Measurements from ENCODE around the gene SLC7A4. TPM values are rescaled to one million over a fixed set of nuclear protein-coding genes. Genes with fewer than 3 reads are reported as not detected.

Gene SLC7A4
- total and polyA plus RNA-seq, 10 of the 15 experiments (the other 5 are each of a cell fraction or from before 2014, with no cell fraction given) = 0.06 to 0.25 (median 0.14) TPM; not detected in 6

DNA sequence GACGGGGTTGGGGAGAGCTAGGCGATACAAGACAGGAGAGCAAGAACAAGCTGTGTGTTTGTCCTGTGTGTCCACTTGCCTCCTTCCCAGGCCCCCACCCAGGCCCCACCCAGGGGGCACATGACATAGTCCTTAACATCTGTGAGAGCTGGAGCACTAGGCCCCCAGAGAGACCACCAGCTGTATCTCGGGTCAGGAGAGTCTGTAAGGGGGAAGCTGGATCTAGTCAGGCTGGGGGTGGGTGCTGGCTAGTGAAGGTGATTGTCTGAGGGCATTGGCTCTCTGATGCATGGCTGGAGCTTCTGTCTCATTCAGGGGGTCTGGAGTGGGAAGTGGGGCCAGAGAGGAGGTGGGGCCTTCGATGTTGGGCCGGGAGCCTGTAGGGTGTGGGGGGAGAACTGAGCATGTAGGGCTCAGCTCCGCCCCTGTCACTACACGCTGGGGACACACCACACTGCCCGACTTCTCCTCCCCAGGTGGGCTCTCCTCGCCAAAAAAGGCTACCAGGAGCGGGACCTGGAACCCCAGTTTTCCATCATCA is 16.8 kb downstream of the SLC7A4 start:
- FAIRE-seq = no peak
- H3K9ac ChIP-seq (ENCODE audit: control insufficient read depth, insufficient read depth, low read length) = no peak overlapping the region
- POLR2A ChIA-PET = no interaction called here

More for the DNA sequence above, 16.8 kb downstream of the SLC7A4 start:
- CTCF ChIA-PET = no interaction called here
- TF ChIP-seq CBX5 (IDR thresholded peaks at IDR 0.05; ENCODE audit: low read depth) (no peak), NFXL1 (IDR thresholded peaks at IDR 0.05; ENCODE audit: borderline replicate concordance) (no peak), FOS (IDR thresholded peaks at IDR 0.05; ENCODE audit: borderline replicate concordance, extremely low read depth, insufficient read length) (no peak), SPI1 (IDR thresholded peaks at IDR 0.05; ENCODE audit: borderline replicate concordance, insufficient read depth, low read depth, low read length) (no peak), KDM1A (IDR thresholded peaks at IDR 0.05; ENCODE audit: borderline replicate concordance) (no peak), HCFC1 (IDR thresholded peaks at IDR 0.05; ENCODE audit: low read length) (no peak), POU2F2 (IDR thresholded peaks at IDR 0.05; ENCODE audit: borderline replicate concordance, low read depth, low read length) (no peak), CREB1 (IDR thresholded peaks at IDR 0.05; ENCODE audit: low read depth) (no peak), NFYB (IDR thresholded peaks at IDR 0.05; ENCODE audit: insufficient read depth, low read depth, low read length) (no peak), ETV6 (conservative IDR thresholded peaks at IDR 0.05 in 1 of 2, IDR thresholded peaks at IDR 0.05 in 1 of 2; ENCODE audit: borderline replicate concordance in 1 of 2, low read depth in 1 of 2) (no peak), ZNF24 (IDR thresholded peaks at IDR 0.05) (no peak), NR2C2 (IDR thresholded peaks at IDR 0.05; ENCODE audit: borderline replicate concordance, control insufficient read depth, insufficient read length, low read depth) (no peak), RAD21 (IDR thresholded peaks at IDR 0.05; ENCODE audit: insufficient read depth, low read depth, low read length) (no peak)
- TF ChIP-seq, protein P1, sequence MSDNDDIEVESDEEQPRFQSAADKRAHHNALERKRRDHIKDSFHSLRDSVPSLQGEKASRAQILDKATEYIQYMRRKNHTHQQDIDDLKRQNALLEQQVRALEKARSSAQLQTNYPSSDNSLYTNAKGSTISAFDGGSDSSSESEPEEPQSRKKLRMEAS (IDR thresholded peaks at IDR 0.05; ENCODE audit: low read depth, low read length) = no peak
- TF ChIP-seq, protein P2, sequence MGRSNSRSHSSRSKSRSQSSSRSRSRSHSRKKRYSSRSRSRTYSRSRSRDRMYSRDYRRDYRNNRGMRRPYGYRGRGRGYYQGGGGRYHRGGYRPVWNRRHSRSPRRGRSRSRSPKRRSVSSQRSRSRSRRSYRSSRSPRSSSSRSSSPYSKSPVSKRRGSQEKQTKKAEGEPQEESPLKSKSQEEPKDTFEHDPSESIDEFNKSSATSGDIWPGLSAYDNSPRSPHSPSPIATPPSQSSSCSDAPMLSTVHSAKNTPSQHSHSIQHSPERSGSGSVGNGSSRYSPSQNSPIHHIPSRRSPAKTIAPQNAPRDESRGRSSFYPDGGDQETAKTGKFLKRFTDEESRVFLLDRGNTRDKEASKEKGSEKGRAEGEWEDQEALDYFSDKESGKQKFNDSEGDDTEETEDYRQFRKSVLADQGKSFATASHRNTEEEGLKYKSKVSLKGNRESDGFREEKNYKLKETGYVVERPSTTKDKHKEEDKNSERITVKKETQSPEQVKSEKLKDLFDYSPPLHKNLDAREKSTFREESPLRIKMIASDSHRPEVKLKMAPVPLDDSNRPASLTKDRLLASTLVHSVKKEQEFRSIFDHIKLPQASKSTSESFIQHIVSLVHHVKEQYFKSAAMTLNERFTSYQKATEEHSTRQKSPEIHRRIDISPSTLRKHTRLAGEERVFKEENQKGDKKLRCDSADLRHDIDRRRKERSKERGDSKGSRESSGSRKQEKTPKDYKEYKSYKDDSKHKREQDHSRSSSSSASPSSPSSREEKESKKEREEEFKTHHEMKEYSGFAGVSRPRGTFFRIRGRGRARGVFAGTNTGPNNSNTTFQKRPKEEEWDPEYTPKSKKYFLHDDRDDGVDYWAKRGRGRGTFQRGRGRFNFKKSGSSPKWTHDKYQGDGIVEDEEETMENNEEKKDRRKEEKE (IDR thresholded peaks at IDR 0.05) = no peak
- TF ChIP-seq, protein P3, sequence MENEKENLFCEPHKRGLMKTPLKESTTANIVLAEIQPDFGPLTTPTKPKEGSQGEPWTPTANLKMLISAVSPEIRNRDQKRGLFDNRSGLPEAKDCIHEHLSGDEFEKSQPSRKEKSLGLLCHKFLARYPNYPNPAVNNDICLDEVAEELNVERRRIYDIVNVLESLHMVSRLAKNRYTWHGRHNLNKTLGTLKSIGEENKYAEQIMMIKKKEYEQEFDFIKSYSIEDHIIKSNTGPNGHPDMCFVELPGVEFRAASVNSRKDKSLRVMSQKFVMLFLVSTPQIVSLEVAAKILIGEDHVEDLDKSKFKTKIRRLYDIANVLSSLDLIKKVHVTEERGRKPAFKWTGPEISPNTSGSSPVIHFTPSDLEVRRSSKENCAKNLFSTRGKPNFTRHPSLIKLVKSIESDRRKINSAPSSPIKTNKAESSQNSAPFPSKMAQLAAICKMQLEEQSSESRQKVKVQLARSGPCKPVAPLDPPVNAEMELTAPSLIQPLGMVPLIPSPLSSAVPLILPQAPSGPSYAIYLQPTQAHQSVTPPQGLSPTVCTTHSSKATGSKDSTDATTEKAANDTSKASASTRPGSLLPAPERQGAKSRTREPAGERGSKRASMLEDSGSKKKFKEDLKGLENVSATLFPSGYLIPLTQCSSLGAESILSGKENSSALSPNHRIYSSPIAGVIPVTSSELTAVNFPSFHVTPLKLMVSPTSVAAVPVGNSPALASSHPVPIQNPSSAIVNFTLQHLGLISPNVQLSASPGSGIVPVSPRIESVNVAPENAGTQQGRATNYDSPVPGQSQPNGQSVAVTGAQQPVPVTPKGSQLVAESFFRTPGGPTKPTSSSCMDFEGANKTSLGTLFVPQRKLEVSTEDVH (IDR thresholded peaks at IDR 0.05; ENCODE audit: low read depth, partially characterized antibody) = no peak
- TF ChIP-seq, protein P4, sequence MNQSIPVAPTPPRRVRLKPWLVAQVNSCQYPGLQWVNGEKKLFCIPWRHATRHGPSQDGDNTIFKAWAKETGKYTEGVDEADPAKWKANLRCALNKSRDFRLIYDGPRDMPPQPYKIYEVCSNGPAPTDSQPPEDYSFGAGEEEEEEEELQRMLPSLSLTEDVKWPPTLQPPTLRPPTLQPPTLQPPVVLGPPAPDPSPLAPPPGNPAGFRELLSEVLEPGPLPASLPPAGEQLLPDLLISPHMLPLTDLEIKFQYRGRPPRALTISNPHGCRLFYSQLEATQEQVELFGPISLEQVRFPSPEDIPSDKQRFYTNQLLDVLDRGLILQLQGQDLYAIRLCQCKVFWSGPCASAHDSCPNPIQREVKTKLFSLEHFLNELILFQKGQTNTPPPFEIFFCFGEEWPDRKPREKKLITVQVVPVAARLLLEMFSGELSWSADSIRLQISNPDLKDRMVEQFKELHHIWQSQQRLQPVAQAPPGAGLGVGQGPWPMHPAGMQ (IDR thresholded peaks at IDR 0.05; ENCODE audit: borderline replicate concordance) = no peak
- WGBS (ENCODE audit: insufficient coverage, insufficient replicate concordance, low lambda C conversion rate, missing lambda C conversion rate) = 45% methylated on average over 10 of the region's 10 CpGs
- no TSS peak for BruUV-seq (replicated peaks)
- H3K4me1 ChIP-seq (ENCODE audit: control insufficient read depth, insufficient read depth, low read length) = peaks cover 7% of the 10 kb centered on the region
- H2AFZ ChIP-seq (ENCODE audit: control insufficient read depth, low read depth, low read length) = no peak overlapping the region
- H3K4me2 ChIP-seq (ENCODE audit: control insufficient read depth, insufficient read depth) = no peak overlapping the region
- no peaks in the 10 kb centered on the region for H3K9me3 ChIP-seq (replicated peaks; ENCODE audit: control insufficient read depth, insufficient read depth, low read length)
- H3K27me3 ChIP-seq (replicated peaks in 1 of 2; ENCODE audit: control insufficient read depth in 2 of 2, insufficient read depth in 2 of 2, low read length in 1 of 2) = no peaks in the 10 kb centered on the region; a peak in 2 of 4 replicates
- no peak overlapping the region for H3K27ac ChIP-seq (ENCODE audit: control insufficient read depth, insufficient read depth)
- no peak overlapping the region for H3K4me3 ChIP-seq
- in situ Hi-C loops (cut with MboI) = no loop called here
- no peaks in the 10 kb centered on the region for H3K79me2 ChIP-seq (ENCODE audit: control insufficient read depth, insufficient read depth, low read length)
- ATAC-seq (no peak), DNase-seq (ENCODE audit: low read depth, low spot score) (no peak)
- SMC1A ChIA-PET (ENCODE audit: uncharacterized antibody, unreplicated experiment) = no interaction called here
- no peaks in the 10 kb centered on the region for H3K36me3 ChIP-seq (ENCODE audit: control insufficient read depth in 2 of 2, insufficient read depth in 2 of 2, low read length in 1 of 2)
- RAD21 ChIA-PET (ENCODE audit: unreplicated experiment) = no interaction called here
- intact Hi-C loops (cut with micrococcal nuclease; ENCODE audit: unreplicated experiment) = no loop called here
- no peaks in the 10 kb centered on the region for H4K20me1 ChIP-seq (ENCODE audit: control insufficient read depth, insufficient read depth)

Data from GM12878 (cell line).